PC-9 (cell line): ENCODE measurements around the gene JSRP1.

Experiments used
- EZH2 ChIP-seq: fragments of 200-600 bp; sonication (generic); IDR thresholded peaks from 2 replicates; pipeline ENCODE4 v1.8.0; 2017; ENCODE audit warnings: antibody characterized with exemption, low read depth
- TF ChIP-seq, protein P1 (sequence below): fragments of 200-600 bp; sonication (generic); conservative IDR thresholded peaks from 2 replicates; pipeline ENCODE4 v1.6.1; 2017; ENCODE audit warnings: mixed run types, antibody characterized with exemption, mild to moderate bottlenecking, moderate library complexity

DNA sequence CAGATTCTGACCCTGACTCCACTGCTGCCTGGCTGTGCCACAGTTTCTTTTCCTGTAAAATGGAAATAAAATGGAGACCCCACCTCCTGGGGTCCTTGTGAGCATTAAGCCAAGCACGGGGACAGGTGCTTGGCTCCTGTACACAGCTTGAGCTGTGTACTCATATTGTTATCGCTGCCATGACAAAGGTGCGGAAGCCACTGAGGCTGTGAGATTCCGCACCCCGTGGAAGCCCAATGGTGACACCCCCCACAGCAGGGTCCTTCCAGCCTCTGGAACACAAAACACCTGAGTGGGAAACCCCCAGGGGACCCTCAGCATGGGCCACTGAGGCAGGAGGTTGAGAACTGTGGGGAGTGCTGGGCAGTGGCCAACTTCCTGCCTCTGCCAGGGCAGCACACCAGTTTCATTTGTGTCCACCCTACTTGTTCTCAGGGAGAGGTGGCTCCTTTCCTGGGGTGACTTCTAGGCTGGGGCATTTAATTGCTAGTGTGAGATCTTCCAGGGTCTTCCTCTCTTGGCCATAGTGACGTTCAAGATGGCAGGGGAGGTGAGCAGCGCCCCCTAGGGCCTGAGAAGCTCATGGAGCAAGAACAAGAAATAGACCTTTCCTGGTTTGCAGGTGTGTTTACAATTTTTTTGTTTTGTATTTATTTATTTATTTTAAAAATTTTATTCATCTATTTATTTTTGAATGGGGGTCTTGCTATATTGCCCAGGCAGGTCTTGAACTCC is 5.4 kb upstream of the JSRP1 start:
- TF ChIP-seq, protein P1, sequence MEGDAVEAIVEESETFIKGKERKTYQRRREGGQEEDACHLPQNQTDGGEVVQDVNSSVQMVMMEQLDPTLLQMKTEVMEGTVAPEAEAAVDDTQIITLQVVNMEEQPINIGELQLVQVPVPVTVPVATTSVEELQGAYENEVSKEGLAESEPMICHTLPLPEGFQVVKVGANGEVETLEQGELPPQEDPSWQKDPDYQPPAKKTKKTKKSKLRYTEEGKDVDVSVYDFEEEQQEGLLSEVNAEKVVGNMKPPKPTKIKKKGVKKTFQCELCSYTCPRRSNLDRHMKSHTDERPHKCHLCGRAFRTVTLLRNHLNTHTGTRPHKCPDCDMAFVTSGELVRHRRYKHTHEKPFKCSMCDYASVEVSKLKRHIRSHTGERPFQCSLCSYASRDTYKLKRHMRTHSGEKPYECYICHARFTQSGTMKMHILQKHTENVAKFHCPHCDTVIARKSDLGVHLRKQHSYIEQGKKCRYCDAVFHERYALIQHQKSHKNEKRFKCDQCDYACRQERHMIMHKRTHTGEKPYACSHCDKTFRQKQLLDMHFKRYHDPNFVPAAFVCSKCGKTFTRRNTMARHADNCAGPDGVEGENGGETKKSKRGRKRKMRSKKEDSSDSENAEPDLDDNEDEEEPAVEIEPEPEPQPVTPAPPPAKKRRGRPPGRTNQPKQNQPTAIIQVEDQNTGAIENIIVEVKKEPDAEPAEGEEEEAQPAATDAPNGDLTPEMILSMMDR = peak; percentile 68
- TF ChIP-seq EZH2 = no peak
